Measurements from ENCODE around the gene ZDHHC1. TPM values are rescaled to one million over a fixed set of nuclear protein-coding genes. Genes with fewer than 3 reads are reported as not detected.

ZDHHC1 gene
- total RNA-seq, 1 donor: 9.0 TPM

- TF ChIP-seq CTCF (IDR thresholded peaks at IDR 0.05; ENCODE audit: extremely low read depth, low read depth, low read length): no peak
- no peak overlapping the region for H3K4me3 ChIP-seq (ENCODE audit: insufficient read depth, low read length)
- H3K9me3 ChIP-seq (ENCODE audit: low read depth, low read length): no peaks in the 10 kb centered on the region
- no peak overlapping the region for H3K4me2 ChIP-seq (ENCODE audit: insufficient read depth, low read length)
- peaks cover 99% of the 10 kb centered on the region for H3K79me2 ChIP-seq (ENCODE audit: insufficient read depth, low read length)
- no peaks in the 10 kb centered on the region for H3K36me3 ChIP-seq (ENCODE audit: insufficient read depth, low read length)
- peaks cover 36% of the 10 kb centered on the region for H3K4me1 ChIP-seq (ENCODE audit: insufficient read depth, low read length)
- DNase-seq (ENCODE audit: insufficient read length, low spot score, missing footprints): peak; percentile 50
- peaks cover 90% of the 10 kb centered on the region for H4K20me1 ChIP-seq (ENCODE audit: insufficient read depth, low read length)
- H3K27me3 ChIP-seq (ENCODE audit: insufficient read depth, low read length): no peaks in the 10 kb centered on the region
- no peak overlapping the region for H3K27ac ChIP-seq (ENCODE audit: low read depth, low read length)
- no peak overlapping the region for H2AFZ ChIP-seq (ENCODE audit: low read length)
These were observed 46.0 kb upstream of the ZDHHC1 start for GRCh38 chr16:67462279-67462655.

GRCh38 chr16:67461600-67462278 lies 45.5 kb upstream of the ZDHHC1 start:
- Histone ChIP-seq H3K27ac (ENCODE audit: low read depth, low read length) (no peak overlapping the region), H3K4me1 (ENCODE audit: insufficient read depth, low read length) (peaks cover 41% of the 10 kb centered on the region), H3K4me2 (ENCODE audit: insufficient read depth, low read length) (no peak overlapping the region), H3K4me3 (ENCODE audit: insufficient read depth, low read length) (no peak overlapping the region), H3K79me2 (ENCODE audit: insufficient read depth, low read length) (peaks cover 100% of the 10 kb centered on the region), H3K9me3 (ENCODE audit: low read depth, low read length) (no peaks in the 10 kb centered on the region), H3K27me3 (ENCODE audit: insufficient read depth, low read length) (no peaks in the 10 kb centered on the region), H4K20me1 (ENCODE audit: insufficient read depth, low read length) (peaks cover 92% of the 10 kb centered on the region), H2AFZ (ENCODE audit: low read length) (no peak overlapping the region), H3K36me3 (ENCODE audit: insufficient read depth, low read length) (no peaks in the 10 kb centered on the region)
- TF ChIP-seq CTCF (IDR thresholded peaks at IDR 0.05; ENCODE audit: extremely low read depth, low read depth, low read length): no peak
- peak; percentile 65 for DNase-seq (ENCODE audit: insufficient read length, low spot score, missing footprints)

GRCh38 chr16:67460961-67461360 lies 44.7 kb upstream of the ZDHHC1 start:
- Histone ChIP-seq H3K4me2 (ENCODE audit: insufficient read depth, low read length) (no peak overlapping the region), H3K4me3 (ENCODE audit: insufficient read depth, low read length) (no peak overlapping the region), H3K79me2 (ENCODE audit: insufficient read depth, low read length) (peaks cover 92% of the 10 kb centered on the region), H3K4me1 (ENCODE audit: insufficient read depth, low read length) (peaks cover 46% of the 10 kb centered on the region), H3K27me3 (ENCODE audit: insufficient read depth, low read length) (no peaks in the 10 kb centered on the region), H4K20me1 (ENCODE audit: insufficient read depth, low read length) (peaks cover 93% of the 10 kb centered on the region), H2AFZ (ENCODE audit: low read length) (no peak overlapping the region), H3K27ac (ENCODE audit: low read depth, low read length) (no peak overlapping the region), H3K36me3 (ENCODE audit: insufficient read depth, low read length) (no peaks in the 10 kb centered on the region), H3K9me3 (ENCODE audit: low read depth, low read length) (no peaks in the 10 kb centered on the region)
- DNase-seq (ENCODE audit: insufficient read length, low spot score, missing footprints): peak; percentile 55
- TF ChIP-seq CTCF (IDR thresholded peaks at IDR 0.05; ENCODE audit: extremely low read depth, low read depth, low read length): no peak

GRCh38 chr16:67460168-67460567 lies 43.9 kb upstream of the ZDHHC1 start:
- DNase-seq (ENCODE audit: insufficient read length, low spot score, missing footprints): peak; percentile 64
- H3K27ac ChIP-seq (ENCODE audit: low read depth, low read length): peak overlapping the region; percentile 35
- H3K9me3 ChIP-seq (ENCODE audit: low read depth, low read length): no peaks in the 10 kb centered on the region
- H3K79me2 ChIP-seq (ENCODE audit: insufficient read depth, low read length): peaks cover 90% of the 10 kb centered on the region
- H3K4me1 ChIP-seq (ENCODE audit: insufficient read depth, low read length): peaks cover 41% of the 10 kb centered on the region
- H4K20me1 ChIP-seq (ENCODE audit: insufficient read depth, low read length): peaks cover 92% of the 10 kb centered on the region
- no peaks in the 10 kb centered on the region for H3K36me3 ChIP-seq (ENCODE audit: insufficient read depth, low read length)
- H2AFZ ChIP-seq (ENCODE audit: low read length): no peak overlapping the region
- H3K4me2 ChIP-seq (ENCODE audit: insufficient read depth, low read length): no peak overlapping the region
- no peaks in the 10 kb centered on the region for H3K27me3 ChIP-seq (ENCODE audit: insufficient read depth, low read length)
- no peak for TF ChIP-seq CTCF (IDR thresholded peaks at IDR 0.05; ENCODE audit: extremely low read depth, low read depth, low read length)
- H3K4me3 ChIP-seq (ENCODE audit: insufficient read depth, low read length): no peak overlapping the region

All from osteoblast (primary cell).